HepG2 (cell line): Measurements from ENCODE around the gene MRPL27. TPM values are rescaled to one million over a fixed set of nuclear protein-coding genes. Genes with fewer than 3 reads are reported as not detected.
A peak's percentile ranks its signal among the peaks of the same experiment; 100 is the strongest.

ENCODE experiments used
- DMTF1 ChIP-seq: sonication (generic); formaldehyde crosslinking; IDR thresholded peaks from 2 replicates; pipeline ENCODE4 v1.4.0; 2020; ENCODE audit warnings: mild to moderate bottlenecking, missing genetic modification reagents
- ELF3 ChIP-seq: IDR thresholded peaks from 2 replicates; pipeline ENCODE4 v1.6.1; 2016; ENCODE audit warnings: missing genetic modification reagents, missing compliant biosample characterization
- FOXK1 ChIP-seq: sonication (generic); formaldehyde crosslinking; IDR thresholded peaks from 2 replicates; pipeline ENCODE4 v1.4.0; 2020; ENCODE audit warnings: low read depth, missing genetic modification reagents, borderline replicate concordance
- HNF4A ChIP-seq: sonication (generic); formaldehyde crosslinking; IDR thresholded peaks from 2 replicates; pipeline ENCODE4 v1.4.0; 2020; ENCODE audit warnings: missing genetic modification reagents
- MEF2D ChIP-seq: sonication (generic); formaldehyde crosslinking; IDR thresholded peaks from 2 replicates; pipeline ENCODE4 v1.5.1; 2020; ENCODE audit warnings: mild to moderate bottlenecking, missing genetic modification reagents
- MIER2 ChIP-seq: IDR thresholded peaks from 2 replicates; pipeline ENCODE4 v1.6.1; 2016; ENCODE audit warnings: missing biosample characterization, missing genetic modification reagents
- NR2F2 ChIP-seq: IDR thresholded peaks from 2 replicates; pipeline ENCODE4 v1.6.1; 2012; ENCODE audit warnings: low read depth, inconsistent platforms, borderline replicate concordance
- PPARG ChIP-seq: conservative IDR thresholded peaks from 2 replicates; pipeline ENCODE4 v1.6.1; 2016; ENCODE audit warnings: missing biosample characterization, missing genetic modification reagents
- RBFOX2 ChIP-seq: fragments of 200-400 bp; formaldehyde crosslinking; IDR thresholded peaks from 2 replicates; pipeline ENCODE4 v1.6.1; 2017; ENCODE audit warnings: low read depth, mild to moderate bottlenecking, low read length
- TAF15 ChIP-seq: fragments of 200-400 bp; formaldehyde crosslinking; IDR thresholded peaks from one replicate; pipeline ENCODE4 v1.6.1; 2018; ENCODE audit warnings: mild to moderate bottlenecking, low read depth, low read length; ENCODE audit not compliant: poor library complexity, severe bottlenecking
- TBP ChIP-seq: sonication (generic); formaldehyde crosslinking; IDR thresholded peaks from 2 replicates; pipeline ENCODE4 v1.5.0; 2020; ENCODE audit warnings: missing genetic modification reagents
- ZNF724P ChIP-seq: sonication (generic); formaldehyde crosslinking; IDR thresholded peaks from 2 replicates; pipeline ENCODE4 v1.8.0; 2022; ENCODE audit warnings: missing genetic modification reagents, borderline replicate concordance
- polyA plus RNA-seq, 8 experiments: library from polyadenylated mRNA; depleted of rRNA in 3 of 8; stranded (reverse) in 7 of 8; unstranded in 1 of 8; fragments of >200 nt; fragmentation: Illumina TruSeq in 4 of 8; extraction: Trizol in 4 of 8; gene quantifications; 2 replicates each; pipeline versions ENCODE4 v1.2.1 to v1.2.3, GENCODE V29; 2011 to 2016; ENCODE audit warnings: low read depth in 4 of 8, missing spikeins in 1 of 8, mixed read lengths in 1 of 8; ENCODE audit not compliant: insufficient read depth in 1 of 8
- total RNA-seq, 5 experiments: library from RNA; depleted of rRNA; stranded (reverse); fragments of >200 nt; fragmentation: Illumina TruSeq; extraction: Trizol; gene quantifications; 2 replicates each; pipeline ENCODE4 v1.2.3, GENCODE V29; 2016; ENCODE audit warnings: low read depth in 1 of 5
- TF ChIP-seq, protein P1 (sequence below): sonication (generic); formaldehyde crosslinking; IDR thresholded peaks from 2 replicates; pipeline ENCODE4 v1.5.1; 2020; ENCODE audit warnings: mild to moderate bottlenecking, missing genetic modification reagents, borderline replicate concordance
- TF ChIP-seq, protein P2 (sequence below): sonication (generic); formaldehyde crosslinking; IDR thresholded peaks from 2 replicates; pipeline ENCODE4; 2020; ENCODE audit warnings: missing genetic modification reagents, mild to moderate bottlenecking, borderline replicate concordance
- TF ChIP-seq, protein P3 (sequence below): sonication (generic); formaldehyde crosslinking; IDR thresholded peaks from 2 replicates; pipeline ENCODE4 v1.5.0; 2020; ENCODE audit warnings: missing genetic modification reagents
- TF ChIP-seq, protein P4 (sequence below): sonication (generic); formaldehyde crosslinking; IDR thresholded peaks from 2 replicates; pipeline ENCODE4 v1.4.0; 2020; ENCODE audit warnings: missing genetic modification reagents

The MRPL27 gene
- total and polyA plus RNA-seq, 2 of the 13 experiments (the other 11 are each of a cell fraction or from before 2014, with no cell fraction given), result 137 to 217 TPM

GRCh38 chr17:50422738-50423137 lies 49.8 kb upstream of the MRPL27 start (continued):
- TF ChIP-seq MIER2 (CRISPR knock-in tag) (0 out of 2 replicates have a peak, but pooled peaks have one; percentile 36), ZNF724P (CRISPR knock-in tag) (no peak), ELF3 (peak; percentile 71), PPARG (CRISPR knock-in tag) (peak; percentile 81), DMTF1 (no peak), MEF2D (CRISPR knock-in tag) (no peak), NR2F2 (no peak), FOXK1 (CRISPR knock-in tag) (peak; percentile 44; the same call in 1 of the 2 replicates), TAF15 (no peak), RBFOX2 (no peak), HNF4A (peak; percentile 90), TBP (CRISPR knock-in tag) (no peak)
- TF ChIP-seq, protein P1, sequence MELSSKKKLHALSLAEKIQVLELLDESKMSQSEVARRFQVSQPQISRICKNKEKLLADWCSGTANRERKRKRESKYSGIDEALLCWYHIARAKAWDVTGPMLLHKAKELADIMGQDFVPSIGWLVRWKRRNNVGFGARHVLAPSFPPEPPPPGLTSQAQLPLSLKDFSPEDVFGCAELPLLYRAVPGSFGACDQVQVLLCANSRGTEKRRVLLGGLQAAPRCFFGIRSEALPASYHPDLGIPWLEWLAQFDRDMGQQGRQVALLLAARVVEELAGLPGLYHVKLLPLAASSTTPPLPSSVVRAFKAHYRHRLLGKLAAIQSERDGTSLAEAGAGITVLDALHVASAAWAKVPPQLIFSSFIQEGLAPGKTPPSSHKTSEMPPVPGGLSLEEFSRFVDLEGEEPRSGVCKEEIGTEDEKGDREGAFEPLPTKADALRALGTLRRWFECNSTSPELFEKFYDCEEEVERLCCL (CRISPR knock-in tag), result no peak
- TF ChIP-seq, protein P2, sequence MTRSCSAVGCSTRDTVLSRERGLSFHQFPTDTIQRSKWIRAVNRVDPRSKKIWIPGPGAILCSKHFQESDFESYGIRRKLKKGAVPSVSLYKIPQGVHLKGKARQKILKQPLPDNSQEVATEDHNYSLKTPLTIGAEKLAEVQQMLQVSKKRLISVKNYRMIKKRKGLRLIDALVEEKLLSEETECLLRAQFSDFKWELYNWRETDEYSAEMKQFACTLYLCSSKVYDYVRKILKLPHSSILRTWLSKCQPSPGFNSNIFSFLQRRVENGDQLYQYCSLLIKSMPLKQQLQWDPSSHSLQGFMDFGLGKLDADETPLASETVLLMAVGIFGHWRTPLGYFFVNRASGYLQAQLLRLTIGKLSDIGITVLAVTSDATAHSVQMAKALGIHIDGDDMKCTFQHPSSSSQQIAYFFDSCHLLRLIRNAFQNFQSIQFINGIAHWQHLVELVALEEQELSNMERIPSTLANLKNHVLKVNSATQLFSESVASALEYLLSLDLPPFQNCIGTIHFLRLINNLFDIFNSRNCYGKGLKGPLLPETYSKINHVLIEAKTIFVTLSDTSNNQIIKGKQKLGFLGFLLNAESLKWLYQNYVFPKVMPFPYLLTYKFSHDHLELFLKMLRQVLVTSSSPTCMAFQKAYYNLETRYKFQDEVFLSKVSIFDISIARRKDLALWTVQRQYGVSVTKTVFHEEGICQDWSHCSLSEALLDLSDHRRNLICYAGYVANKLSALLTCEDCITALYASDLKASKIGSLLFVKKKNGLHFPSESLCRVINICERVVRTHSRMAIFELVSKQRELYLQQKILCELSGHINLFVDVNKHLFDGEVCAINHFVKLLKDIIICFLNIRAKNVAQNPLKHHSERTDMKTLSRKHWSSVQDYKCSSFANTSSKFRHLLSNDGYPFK, result no peak
- TF ChIP-seq, protein P3, sequence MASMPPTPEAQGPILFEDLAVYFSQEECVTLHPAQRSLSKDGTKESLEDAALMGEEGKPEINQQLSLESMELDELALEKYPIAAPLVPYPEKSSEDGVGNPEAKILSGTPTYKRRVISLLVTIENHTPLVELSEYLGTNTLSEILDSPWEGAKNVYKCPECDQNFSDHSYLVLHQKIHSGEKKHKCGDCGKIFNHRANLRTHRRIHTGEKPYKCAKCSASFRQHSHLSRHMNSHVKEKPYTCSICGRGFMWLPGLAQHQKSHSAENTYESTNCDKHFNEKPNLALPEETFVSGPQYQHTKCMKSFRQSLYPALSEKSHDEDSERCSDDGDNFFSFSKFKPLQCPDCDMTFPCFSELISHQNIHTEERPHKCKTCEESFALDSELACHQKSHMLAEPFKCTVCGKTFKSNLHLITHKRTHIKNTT, result no peak
- TF ChIP-seq, protein P4, sequence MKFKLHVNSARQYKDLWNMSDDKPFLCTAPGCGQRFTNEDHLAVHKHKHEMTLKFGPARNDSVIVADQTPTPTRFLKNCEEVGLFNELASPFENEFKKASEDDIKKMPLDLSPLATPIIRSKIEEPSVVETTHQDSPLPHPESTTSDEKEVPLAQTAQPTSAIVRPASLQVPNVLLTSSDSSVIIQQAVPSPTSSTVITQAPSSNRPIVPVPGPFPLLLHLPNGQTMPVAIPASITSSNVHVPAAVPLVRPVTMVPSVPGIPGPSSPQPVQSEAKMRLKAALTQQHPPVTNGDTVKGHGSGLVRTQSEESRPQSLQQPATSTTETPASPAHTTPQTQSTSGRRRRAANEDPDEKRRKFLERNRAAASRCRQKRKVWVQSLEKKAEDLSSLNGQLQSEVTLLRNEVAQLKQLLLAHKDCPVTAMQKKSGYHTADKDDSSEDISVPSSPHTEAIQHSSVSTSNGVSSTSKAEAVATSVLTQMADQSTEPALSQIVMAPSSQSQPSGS (CRISPR knock-in tag), result no peak
